Neural crest cell (in vitro differentiated cells): ENCODE results near the gene RAB11FIP3. TPM values are rescaled to one million over a fixed set of nuclear protein-coding genes. Genes with fewer than 3 reads are reported as not detected.
A peak's percentile ranks its signal among the peaks of the same experiment; 100 is the strongest.
"Not testable (repeated sequence)": the region's sequence is repeated elsewhere in the genome, so short reads cannot be mapped to it uniquely, and the experiment has no call there.

Experiments
- DNase-seq: peaks from one replicate; pipeline ENCODE4 v3.0.0; 2021; ENCODE audit warnings: low read depth, mixed read lengths, low spot score
- H3K27ac Mint-ChIP-seq: one replicate; pipeline ENCODE4 v1.8.0; 2021; ENCODE audit warnings: mild to moderate bottlenecking, mixed read lengths; ENCODE audit not compliant: unreplicated experiment
- H3K27me3 Mint-ChIP-seq: 2 replicates; pipeline ENCODE4 v1.8.0; 2021; ENCODE audit warnings: low read depth, mild to moderate bottlenecking, mixed read lengths
- H3K36me3 Mint-ChIP-seq: 2 replicates; pipeline ENCODE4 v1.8.0; 2021; ENCODE audit warnings: low read depth, mild to moderate bottlenecking, mixed read lengths
- H3K4me1 Mint-ChIP-seq: 2 replicates; pipeline ENCODE4 v1.8.0; 2021; ENCODE audit warnings: mixed read lengths
- H3K4me3 Mint-ChIP-seq: one replicate; pipeline ENCODE4 v1.8.0; 2021; ENCODE audit warnings: mild to moderate bottlenecking, mixed read lengths
- H3K9me3 Mint-ChIP-seq: 2 replicates; pipeline ENCODE4 v1.8.0; 2021; ENCODE audit warnings: mixed read lengths
- CTCF ChIP-seq: fragments of 200-600 bp; sonication (generic); conservative IDR thresholded peaks from 2 replicates; pipeline ENCODE4 v1.5.0; 2021; ENCODE audit warnings: antibody characterized with exemption, mild to moderate bottlenecking
- total RNA-seq: library from RNA; stranded (reverse); gene quantifications from 2 replicates; pipeline ENCODE4 v1.2.1, GENCODE V29; 2021

The RAB11FIP3 gene
- total RNA-seq, 1 donor from 2014 or later = 72.2 TPM

- Mint-ChIP-seq H3K4me3 (no peak overlapping the region), H3K36me3 (peaks cover 1% of the 10 kb centered on the region), H3K27me3 (no peaks in the 10 kb centered on the region), H3K27ac (no peak overlapping the region), H3K4me1 (no peaks in the 10 kb centered on the region), H3K9me3 (no peaks in the 10 kb centered on the region)
- no peak for DNase-seq
- no peak for TF ChIP-seq CTCF
These were observed 78.0 kb downstream of the RAB11FIP3 start for GRCh38 chr16:503150-504071.

- DNase-seq = no peak
- Mint-ChIP-seq H3K9me3 (no peaks in the 10 kb centered on the region), H3K27ac (peak overlapping the region; percentile 62), H3K4me1 (peaks cover 6% of the 10 kb centered on the region), H3K4me3 (no peak overlapping the region), H3K27me3 (no peaks in the 10 kb centered on the region), H3K36me3 (peaks cover 4% of the 10 kb centered on the region)
- no peak for TF ChIP-seq CTCF
These were observed 80.2 kb downstream of the RAB11FIP3 start for GRCh38 chr16:505479-506245.

GRCh38 chr16:506246-506546 lies 80.7 kb downstream of the RAB11FIP3 start:
- Mint-ChIP-seq H3K9me3 (no peaks in the 10 kb centered on the region), H3K27ac (no peak overlapping the region), H3K4me3 (no peak overlapping the region), H3K4me1 (peaks cover 6% of the 10 kb centered on the region), H3K27me3 (no peaks in the 10 kb centered on the region), H3K36me3 (peaks cover 4% of the 10 kb centered on the region)
- TF ChIP-seq CTCF = no peak
- no peak for DNase-seq

GRCh38 chr16:507527-507926 lies 82.1 kb downstream of the RAB11FIP3 start:
- not testable (repeated sequence) for H3K4me3 Mint-ChIP-seq, H3K4me1 Mint-ChIP-seq, H3K36me3 Mint-ChIP-seq, H3K9me3 Mint-ChIP-seq, H3K27me3 Mint-ChIP-seq, DNase-seq
- H3K27ac Mint-ChIP-seq = peak overlapping the region; percentile 5

GRCh38 chr16:507996-508395 lies 82.5 kb downstream of the RAB11FIP3 start:
- DNase-seq = no peak
- no peak for TF ChIP-seq CTCF
- H3K9me3 Mint-ChIP-seq = no peaks in the 10 kb centered on the region
- peak overlapping the region; percentile 5 for H3K27ac Mint-ChIP-seq
- H3K36me3 Mint-ChIP-seq = peaks cover 4% of the 10 kb centered on the region
- no peak overlapping the region for H3K4me3 Mint-ChIP-seq
- no peaks in the 10 kb centered on the region for H3K27me3 Mint-ChIP-seq
- peaks cover 6% of the 10 kb centered on the region for H3K4me1 Mint-ChIP-seq
